Thoracic aorta (tissue), 2 donors: Measurements from ENCODE around the gene SUSD4. TPM values are rescaled to one million over a fixed set of nuclear protein-coding genes. Genes with fewer than 3 reads are reported as not detected.

Experiments
- ATAC-seq: fragments of 150-250 bp; one replicate; pipeline ENCODE4 v1.8.0; 2017; ENCODE audit warnings: low read depth; ENCODE audit not compliant: insufficient number of reproducible peaks, low FRiP score
- DNase-seq: peaks from one replicate; pipeline ENCODE4 v3.0.0-alpha.2; 2020; ENCODE audit warnings: low spot score
- H3K27ac ChIP-seq, 2 donors: fragments of 200-600 bp; sonication (generic); 1 replicate in 1 of 2; 2 replicates in 1 of 2; pipeline ENCODE4 v1.5.1; 2016; ENCODE audit warnings: mild to moderate bottlenecking in 2 of 2, moderate library complexity in 2 of 2
- H3K27me3 ChIP-seq: fragments of 200-600 bp; sonication (generic); replicated peaks from 2 replicates; pipeline ENCODE4 v1.6.0; 2016; ENCODE audit warnings: mild to moderate bottlenecking; ENCODE audit not compliant: insufficient read depth
- H3K36me3 ChIP-seq: fragments of 200-600 bp; sonication (generic); one replicate; pipeline ENCODE4 v1.5.1; 2016
- H3K4me1 ChIP-seq, 2 donors: fragments of 200-600 bp; sonication (generic); 1 replicate in 1 of 2; 2 replicates in 1 of 2; pipeline versions ENCODE4 v1.5.1 to v1.6.0; 2016; ENCODE audit warnings: low read depth in 2 of 2, mild to moderate bottlenecking in 1 of 2; ENCODE audit not compliant: control insufficient read depth in 1 of 2
- H3K4me3 ChIP-seq: fragments of 200-600 bp; sonication (generic); 2 replicates; pipeline ENCODE4 v1.5.1; 2016; ENCODE audit warnings: mild to moderate bottlenecking
- H3K9me3 ChIP-seq: fragments of 200-600 bp; sonication (generic); 2 replicates; pipeline ENCODE4 v1.5.1; 2016
- CTCF ChIP-seq: fragments of 200-600 bp; sonication (generic); IDR thresholded peaks from one replicate; pipeline ENCODE4 v1.5.1; 2019; ENCODE audit warnings: antibody characterized with exemption
- total RNA-seq, 2 donors: library from RNA; depleted of rRNA; stranded (reverse); fragments of >200 nt; gene quantifications; one replicate each; pipeline versions ENCODE4 v1.1.0 to v1.2.3, GENCODE V29; 2016

The SUSD4 gene
- total RNA-seq, 2 donors from 2014 or later, result 1.6 TPM; not detected in 1

- TF ChIP-seq CTCF, result no peak
- Histone ChIP-seq H3K4me3 (no peak overlapping the region), H3K27me3 (no peaks in the 10 kb centered on the region), H3K27ac (no peak overlapping the region), H3K4me1 (no peaks in the 10 kb centered on the region), H3K36me3 (no peaks in the 10 kb centered on the region), H3K9me3 (no peaks in the 10 kb centered on the region)
- ATAC-seq (no peak), DNase-seq (no peak)
Observed at GRCh38 chr1:223323491-223324484, 40.2 kb downstream of the SUSD4 start.

GRCh38 chr1:223322868-223323267, 41.1 kb downstream of the SUSD4 start:
- ATAC-seq (no peak), DNase-seq (no peak)
- no peaks in the 10 kb centered on the region for H3K4me1 ChIP-seq

DNA sequence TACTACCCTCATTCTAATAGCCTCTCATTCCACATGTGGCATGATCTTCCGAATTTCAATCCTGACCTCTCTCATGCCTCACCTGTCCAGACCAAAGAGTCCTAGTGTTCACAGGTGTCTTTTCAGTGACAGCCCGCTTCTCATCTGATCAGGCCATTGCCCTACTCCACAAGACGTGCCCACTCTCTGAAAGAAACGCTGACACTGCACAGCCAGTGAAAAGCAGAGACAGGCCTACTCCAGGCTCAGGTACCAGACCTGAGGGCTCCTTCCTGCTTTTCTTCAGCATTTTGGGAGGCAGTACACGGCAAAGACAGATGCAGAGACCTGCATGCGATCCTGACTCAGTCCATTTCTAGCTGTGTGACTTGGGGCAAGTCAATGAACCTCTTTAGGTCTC, 43.0 kb downstream of the SUSD4 start:
- Histone ChIP-seq H3K4me1 (no peaks in the 10 kb centered on the region), H3K36me3 (no peaks in the 10 kb centered on the region), H3K27me3 (no peaks in the 10 kb centered on the region), H3K9me3 (no peaks in the 10 kb centered on the region), H3K4me3 (no peak overlapping the region), H3K27ac (no peak overlapping the region)
- TF ChIP-seq CTCF, result no peak
- ATAC-seq (no peak), DNase-seq (no peak)

More at GRCh38 chr1:223322868-223323267, 41.1 kb downstream of the SUSD4 start:
- TF ChIP-seq CTCF, result no peak
- Histone ChIP-seq H3K4me3 (no peak overlapping the region), H3K27ac (no peak overlapping the region), H3K36me3 (no peaks in the 10 kb centered on the region), H3K9me3 (no peaks in the 10 kb centered on the region), H3K27me3 (no peaks in the 10 kb centered on the region)

- no peaks in the 10 kb centered on the region for H3K36me3 ChIP-seq
- TF ChIP-seq CTCF, result no peak
- no peak overlapping the region for H3K4me3 ChIP-seq
- no peak for DNase-seq
- ATAC-seq, result no peak
- no peaks in the 10 kb centered on the region for H3K4me1 ChIP-seq
- no peaks in the 10 kb centered on the region for H3K27me3 ChIP-seq
- no peaks in the 10 kb centered on the region for H3K9me3 ChIP-seq
- H3K27ac ChIP-seq, result no peak overlapping the region
Observed at GRCh38 chr1:223319905-223320580, 43.9 kb downstream of the SUSD4 start.

DNA sequence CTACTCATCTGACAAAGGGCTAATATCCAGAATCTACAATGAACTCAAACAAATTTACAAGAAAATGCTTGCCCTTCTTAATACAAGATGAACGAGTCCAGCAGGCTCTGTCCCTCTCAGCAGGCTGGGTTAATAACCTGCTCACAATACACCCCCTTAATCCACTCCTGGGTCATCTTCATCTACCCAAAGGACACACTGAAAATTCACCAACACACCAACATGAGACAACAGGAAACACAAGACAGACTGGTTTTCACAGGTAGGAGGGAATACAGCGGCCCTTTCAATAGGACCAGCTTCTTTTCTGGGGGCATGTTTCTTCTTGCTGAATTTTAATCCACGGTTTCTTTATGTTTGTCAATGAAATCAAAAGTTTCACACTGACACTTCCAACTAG, 44.6 kb downstream of the SUSD4 start:
- Histone ChIP-seq H3K4me3 (no peak overlapping the region), H3K9me3 (no peaks in the 10 kb centered on the region), H3K27me3 (no peaks in the 10 kb centered on the region), H3K4me1 (no peaks in the 10 kb centered on the region), H3K27ac (no peak overlapping the region), H3K36me3 (no peaks in the 10 kb centered on the region)
- no peak for TF ChIP-seq CTCF
- DNase-seq, result no peak
- no peak for ATAC-seq
